NB4 (cell line): ENCODE data around the gene SLC12A1.

Source experiments
- DNase-seq: peaks from one replicate; pipeline ENCODE4 v3.0.0; 2010; ENCODE audit warnings: low read depth
- H3K4me3 ChIP-seq: one replicate; pipeline ENCODE4 v1.5.1; 2011; ENCODE audit warnings: mild to moderate bottlenecking, low read depth, low read length, moderate library complexity
- CTCF ChIP-seq: IDR thresholded peaks from one replicate; pipeline ENCODE4 v1.5.1; 2012; ENCODE audit warnings: low read depth, low read length
- MYC ChIP-seq: IDR thresholded peaks from 2 replicates; pipeline ENCODE4 v1.6.1; 2011; ENCODE audit warnings: low read depth, low read length
- POLR2A ChIP-seq: IDR thresholded peaks from 2 replicates; pipeline ENCODE4 v1.6.1; 2011; ENCODE audit warnings: mild to moderate bottlenecking; ENCODE audit not compliant: insufficient read length; ENCODE audit errors: extremely low read depth
- TF ChIP-seq, protein P1 (sequence below): IDR thresholded peaks from 2 replicates; pipeline ENCODE4 v1.6.1; 2011; ENCODE audit warnings: low read depth, low read length

Gene SLC12A1

GRCh38 chr15:48221261-48221660 is 15.2 kb downstream of the SLC12A1 start:
- TF ChIP-seq, protein P1, sequence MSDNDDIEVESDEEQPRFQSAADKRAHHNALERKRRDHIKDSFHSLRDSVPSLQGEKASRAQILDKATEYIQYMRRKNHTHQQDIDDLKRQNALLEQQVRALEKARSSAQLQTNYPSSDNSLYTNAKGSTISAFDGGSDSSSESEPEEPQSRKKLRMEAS, result no peak
- TF ChIP-seq CTCF (no peak), MYC (no peak), POLR2A (no peak)
- DNase-seq, result no peak
- no peak overlapping the region for H3K4me3 ChIP-seq

DNA sequence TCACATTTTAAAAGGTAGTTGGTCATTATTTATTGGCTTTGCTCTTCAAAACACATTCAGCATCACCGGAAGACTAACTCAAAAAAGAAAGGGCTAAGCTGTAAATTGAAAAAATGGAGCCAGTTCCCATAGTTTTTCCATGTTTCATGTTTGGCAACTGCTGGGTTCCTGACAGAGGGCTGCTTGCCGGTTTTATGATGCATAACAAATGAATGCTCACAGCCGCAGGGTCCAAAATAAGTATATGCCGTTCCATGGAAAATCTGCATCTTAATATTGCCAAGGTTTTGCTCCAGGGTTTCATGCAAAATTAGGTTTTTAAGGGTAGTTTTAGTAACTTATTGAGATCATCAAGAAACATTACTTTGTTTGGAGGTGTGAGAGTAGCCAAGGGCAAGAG is 15.8 kb downstream of the SLC12A1 start:
- no peak overlapping the region for H3K4me3 ChIP-seq
- TF ChIP-seq CTCF (no peak), MYC (no peak), POLR2A (no peak)
- TF ChIP-seq, protein P1, result no peak
- DNase-seq, result no peak

GRCh38 chr15:48222627-48223026 is 16.5 kb downstream of the SLC12A1 start:
- TF ChIP-seq MYC (no peak), POLR2A (no peak), CTCF (no peak)
- TF ChIP-seq, protein P1, result no peak
- H3K4me3 ChIP-seq, result no peak overlapping the region
- no peak for DNase-seq

GRCh38 chr15:48225771-48226170 is 19.7 kb downstream of the SLC12A1 start:
- DNase-seq, result no peak
- H3K4me3 ChIP-seq, result no peak overlapping the region
- TF ChIP-seq CTCF, result no peak
- TF ChIP-seq, protein P1, result no peak
- TF ChIP-seq POLR2A, result no peak
- no peak for TF ChIP-seq MYC

DNA sequence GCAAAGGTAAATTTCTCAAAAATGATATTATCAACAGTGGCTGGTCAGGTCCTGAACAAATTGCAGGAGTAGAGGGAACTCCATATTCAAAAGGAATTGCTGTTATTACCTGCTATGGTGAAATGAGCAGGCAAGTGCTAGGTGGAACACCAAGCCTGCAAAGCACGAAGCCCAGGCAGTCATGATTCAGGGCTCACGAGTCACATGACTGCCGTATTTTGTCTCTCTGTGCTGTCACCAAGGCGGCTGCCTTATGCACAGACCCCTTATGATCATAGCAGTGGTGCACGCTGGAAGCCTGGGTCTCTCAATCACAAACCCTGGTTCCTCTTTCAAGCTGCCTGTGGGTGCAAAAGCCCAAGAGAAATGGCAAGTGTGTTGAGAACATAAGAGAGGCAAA is 24.4 kb downstream of the SLC12A1 start:
- no peak for DNase-seq
- H3K4me3 ChIP-seq, result no peak overlapping the region
- TF ChIP-seq POLR2A, result no peak
- no peak for TF ChIP-seq CTCF
- no peak for TF ChIP-seq MYC
- TF ChIP-seq, protein P1, result no peak

- no peak for TF ChIP-seq MYC
- TF ChIP-seq POLR2A, result no peak
- TF ChIP-seq CTCF, result no peak
- TF ChIP-seq, protein P1, result no peak
- no peak for DNase-seq
- no peak overlapping the region for H3K4me3 ChIP-seq
These were observed 27.1 kb downstream of the SLC12A1 start for GRCh38 chr15:48233246-48233645.
